Keratinocyte (primary cell): ENCODE measurements around the gene ARID5B. TPM values are rescaled to one million over a fixed set of nuclear protein-coding genes. Genes with fewer than 3 reads are reported as not detected.

Experiments
- DNase-seq: peaks from one replicate; pipeline ENCODE4 v3.0.0-alpha.2; 2011; ENCODE audit warnings: low read depth, missing footprints, low spot score
- FAIRE-seq: peaks from 2 replicates; lab custom pipeline; 2011; peaks lifted over from hg19 to GRCh38; lab: Jason Lieb, UNC
- H2AFZ ChIP-seq: 2 replicates; pipeline ENCODE4 v1.6.0; 2012; ENCODE audit warnings: low read length, control low read depth, inconsistent platforms; ENCODE audit not compliant: control insufficient read depth
- H3K27ac ChIP-seq: 2 replicates; pipeline ENCODE4 v1.5.1; 2011; ENCODE audit warnings: low read length; ENCODE audit not compliant: control insufficient read depth, insufficient read depth
- H3K27me3 ChIP-seq: 3 replicates; pipeline ENCODE4 v1.6.0; 2011; ENCODE audit warnings: low read length; ENCODE audit not compliant: control insufficient read depth, insufficient read depth; ENCODE audit errors: extremely low read depth
- H3K36me3 ChIP-seq, 2 experiments: 2 replicates in 1 of 2; 3 replicates in 1 of 2; pipeline ENCODE4 v1.5.1; 2011; ENCODE audit warnings: low read length in 2 of 2, mild to moderate bottlenecking in 1 of 2; ENCODE audit not compliant: control insufficient read depth in 2 of 2, insufficient read depth in 2 of 2; ENCODE audit errors: extremely low read depth in 1 of 2
- H3K4me1 ChIP-seq: 3 replicates; pipeline ENCODE4 v1.5.1; 2011; ENCODE audit warnings: low read length; ENCODE audit not compliant: control insufficient read depth, insufficient read depth; ENCODE audit errors: extremely low read depth
- H3K4me2 ChIP-seq: 3 replicates; pipeline ENCODE4 v1.6.0; 2011; ENCODE audit warnings: low read depth, low read length; ENCODE audit not compliant: control insufficient read depth, insufficient read depth; ENCODE audit errors: extremely low read depth
- H3K4me3 ChIP-seq, 3 experiments: fragments of 200-600 bp in 1 of 3; sonication (generic) in 1 of 3; 2 replicates in 2 of 3; 3 replicates in 1 of 3; pipeline ENCODE4 v1.5.1; 2011 to 2016; ENCODE audit warnings: low read length in 3 of 3, mild to moderate bottlenecking in 3 of 3, control low read depth in 2 of 3, inconsistent platforms in 1 of 3, low read depth in 1 of 3, mixed read lengths in 1 of 3, mixed run types in 1 of 3, moderate library complexity in 1 of 3; ENCODE audit not compliant: control insufficient read depth in 2 of 3, insufficient read depth in 2 of 3; ENCODE audit errors: extremely low read depth in 1 of 3
- H3K79me2 ChIP-seq: 2 replicates; pipeline ENCODE4 v1.6.0; 2012; ENCODE audit warnings: low read length; ENCODE audit not compliant: control insufficient read depth, insufficient read depth
- H3K9ac ChIP-seq: 3 replicates; pipeline ENCODE4 v1.6.0; 2011; ENCODE audit warnings: low read length; ENCODE audit not compliant: control insufficient read depth, insufficient read depth; ENCODE audit errors: extremely low read depth
- H3K9me1 ChIP-seq: 3 replicates; pipeline ENCODE4 v1.6.0; 2011; ENCODE audit warnings: low read length; ENCODE audit not compliant: control insufficient read depth, insufficient read depth; ENCODE audit errors: extremely low read depth
- H3K9me3 ChIP-seq: 2 replicates; pipeline ENCODE4 v1.5.1; 2012; ENCODE audit warnings: low read depth, low read length; ENCODE audit not compliant: control insufficient read depth
- H4K20me1 ChIP-seq: 3 replicates; pipeline ENCODE4 v1.6.0; 2011; ENCODE audit warnings: low read length; ENCODE audit not compliant: control insufficient read depth, insufficient read depth; ENCODE audit errors: extremely low read depth
- CTCF ChIP-seq, 3 experiments: IDR thresholded peaks in 1 of 3; conservative IDR thresholded peaks in 1 of 3; optimal IDR thresholded peaks in 1 of 3; 2 replicates in 2 of 3; 3 replicates in 1 of 3; pipeline versions ENCODE3 to v1.5.1; 2011; ENCODE audit warnings: low read length in 3 of 3, mild to moderate bottlenecking in 3 of 3, moderate library complexity in 2 of 3, control low read depth in 1 of 3, inconsistent platforms in 1 of 3; ENCODE audit not compliant: insufficient read depth in 2 of 3; ENCODE audit errors: extremely low read depth in 1 of 3
- EZH2 ChIP-seq: IDR thresholded peaks from one replicate; pipeline ENCODE4 v1.6.1; 2012; ENCODE audit warnings: inconsistent platforms, mild to moderate bottlenecking, low read length, moderate library complexity
- dilution Hi-C: fragments of 300-500 bp; cut with MboI; formaldehyde crosslinking; loops from one replicate; pipeline ENCODE4 v1.7.0; 2020; ENCODE audit warnings: low sequenced_read_pairs; ENCODE audit not compliant: extremely low pct_ligation_motif_present
- polyA plus RNA-seq, 5 experiments: library from polyadenylated mRNA; depleted of rRNA in 3 of 5; stranded (reverse) in 3 of 5; stranded (forward) in 1 of 5; unstranded in 1 of 5; fragments of >200 nt; gene quantifications; 1 replicate in 1 of 5; 2 replicates in 3 of 5; 3 replicates in 1 of 5; pipeline versions ENCODE4 v1.2.1 to v1.2.3, GENCODE V29; 2011 to 2012; ENCODE audit warnings: missing spikeins in 2 of 5, low read depth in 1 of 5, low replicate concordance in 1 of 5

Gene ARID5B
- polyA plus RNA-seq, 1 donor (not counting 4 experiments of a cell fraction or from before 2014, with no cell fraction given), result 7.0 TPM

- Histone ChIP-seq H3K27me3 (no peaks in the 10 kb centered on the region), H3K79me2 (peaks cover 10% of the 10 kb centered on the region), H3K27ac (no peak overlapping the region), H3K9me1 (no peaks in the 10 kb centered on the region), H3K4me1 (peaks cover 25% of the 10 kb centered on the region), H3K36me3 (peaks cover 10% of the 10 kb centered on the region in 2 experiments), H4K20me1 (no peaks in the 10 kb centered on the region), H3K9me3 (no peaks in the 10 kb centered on the region), H3K4me2 (no peak overlapping the region), H3K9ac (no peak overlapping the region), H2AFZ (no peak overlapping the region), H3K4me3 (no peak overlapping the region)
- FAIRE-seq (no peak), DNase-seq (no peak)
- no peak for TF ChIP-seq CTCF (optimal IDR thresholded peaks at IDR 0.05 in 1 of 3, IDR thresholded peaks at IDR 0.05 in 1 of 3, conservative IDR thresholded peaks at IDR 0.05 in 1 of 3; ENCODE audit: extremely low read depth in 1 of 3, insufficient read depth in 2 of 3, low read length in 3 of 3)
- no peak for TF ChIP-seq EZH2
- dilution Hi-C loops, result no loop called here
Measured at GRCh38 chr10:62053860-62054259, 152.4 kb downstream of the ARID5B start.

- Histone ChIP-seq H2AFZ (no peak overlapping the region), H3K27me3 (no peaks in the 10 kb centered on the region), H3K79me2 (peaks cover 8% of the 10 kb centered on the region), H3K27ac (no peak overlapping the region), H3K4me1 (peaks cover 22% of the 10 kb centered on the region), H3K4me3 (no peak overlapping the region), H3K36me3 (peaks cover 10% of the 10 kb centered on the region in 2 experiments), H3K9me1 (no peaks in the 10 kb centered on the region), H3K9me3 (no peaks in the 10 kb centered on the region), H4K20me1 (no peaks in the 10 kb centered on the region), H3K4me2 (no peak overlapping the region), H3K9ac (no peak overlapping the region)
- DNase-seq (no peak), FAIRE-seq (no peak)
- TF ChIP-seq EZH2, result no peak
- TF ChIP-seq CTCF (optimal IDR thresholded peaks at IDR 0.05 in 1 of 3, IDR thresholded peaks at IDR 0.05 in 1 of 3, conservative IDR thresholded peaks at IDR 0.05 in 1 of 3; ENCODE audit: extremely low read depth in 1 of 3, insufficient read depth in 2 of 3, low read length in 3 of 3), result no peak
- dilution Hi-C loops, result no loop called here
Measured at GRCh38 chr10:62054408-62054807, 152.9 kb downstream of the ARID5B start.
